Stimulated activated effector memory CD8-positive, alpha-beta T cell treated with anti-CD3 and anti-CD28 coated beads, Interleukin-12 subunit alpha, Interleukin-12 subunit beta, amount 100 ng/mL, for 72 hours (primary cell): ENCODE results near the gene PALLD.
"Not testable (repeated sequence)": the region's sequence is repeated elsewhere in the genome, so short reads cannot be mapped to it uniquely, and the experiment has no call there.

ENCODE experiments used
- ATAC-seq: fragments of 150-1000 bp; cut with Tn5 transposase; 2 replicates; pipeline ENCODE4 v1.10.0; 2021
- DNase-seq, 2 donors: peaks; one replicate each; pipeline ENCODE4 v3.0.0; 2021 to 2022; ENCODE audit warnings: low spot score in 2 of 2
- H3K27ac Mint-ChIP-seq: one replicate; pipeline ENCODE4 v1.8.0; 2022; ENCODE audit warnings: mild to moderate bottlenecking, mixed read lengths
- H3K36me3 Mint-ChIP-seq: one replicate; pipeline ENCODE4 v1.8.0; 2022; ENCODE audit warnings: mild to moderate bottlenecking, mixed read lengths
- H3K4me1 Mint-ChIP-seq: one replicate; pipeline ENCODE4 v1.8.0; 2022; ENCODE audit warnings: mixed read lengths
- H3K4me3 Mint-ChIP-seq: one replicate; pipeline ENCODE4 v1.8.0; 2022; ENCODE audit warnings: mild to moderate bottlenecking, mixed read lengths
- H3K9me3 Mint-ChIP-seq: one replicate; pipeline ENCODE4 v1.8.0; 2022; ENCODE audit warnings: mixed read lengths

Gene PALLD

DNA sequence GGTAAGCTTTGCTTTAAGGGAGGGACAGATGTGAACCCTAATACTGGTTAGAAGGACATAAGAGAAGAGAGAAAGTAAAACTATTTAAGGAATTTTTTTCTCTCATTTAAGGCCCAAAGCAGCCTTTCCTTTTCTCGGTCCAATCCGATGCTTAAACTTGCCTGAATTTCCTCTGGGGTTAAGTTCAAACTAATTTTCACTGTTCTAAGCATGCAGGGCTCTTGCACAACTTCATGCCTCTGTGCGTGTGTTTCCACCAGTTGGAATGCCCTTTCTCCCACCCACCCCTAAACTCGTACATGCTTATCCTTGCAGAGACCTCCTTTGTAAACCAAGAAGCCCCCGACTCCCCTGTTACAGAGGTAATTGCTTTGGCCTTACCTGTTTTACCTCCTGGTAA, 308.5 kb downstream of the PALLD start:
- Mint-ChIP-seq H3K36me3 (no peaks in the 10 kb centered on the region), H3K9me3 (no peaks in the 10 kb centered on the region), H3K4me3 (no peak overlapping the region), H3K27ac (no peak overlapping the region), H3K4me1 (no peaks in the 10 kb centered on the region)
- no peak for ATAC-seq
- DNase-seq, result no peak

- H3K4me3 Mint-ChIP-seq, H3K27ac Mint-ChIP-seq, H3K9me3 Mint-ChIP-seq, H3K36me3 Mint-ChIP-seq, DNase-seq, H3K4me1 Mint-ChIP-seq, ATAC-seq: not testable (repeated sequence)
Observed at GRCh38 chr4:168806247-168806646, 309.4 kb downstream of the PALLD start.

DNA sequence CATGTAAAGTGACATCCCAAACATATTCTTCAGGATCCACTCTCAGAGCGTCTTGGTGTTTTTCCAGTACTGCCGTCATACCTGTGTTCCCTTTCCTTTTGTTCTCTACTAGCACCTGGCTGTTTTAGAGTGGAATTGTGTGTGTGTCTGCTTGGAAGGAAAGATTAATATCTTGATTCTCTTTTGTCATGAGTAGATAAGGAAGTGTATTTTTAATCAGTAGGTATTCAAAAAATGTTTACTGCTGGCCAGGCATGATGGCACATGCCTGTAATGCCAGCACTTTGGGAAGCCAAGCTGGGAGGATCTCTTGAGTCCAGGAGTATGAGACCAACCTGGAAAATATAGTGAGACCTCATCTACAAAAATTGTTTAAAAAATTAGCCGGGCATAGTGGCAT, 314.4 kb downstream of the PALLD start:
- H3K36me3 Mint-ChIP-seq, result no peaks in the 10 kb centered on the region
- no peak overlapping the region for H3K4me3 Mint-ChIP-seq
- no peaks in the 10 kb centered on the region for H3K9me3 Mint-ChIP-seq
- ATAC-seq (no peak), DNase-seq (no peak)
- H3K4me1 Mint-ChIP-seq, result no peaks in the 10 kb centered on the region
- H3K27ac Mint-ChIP-seq, result no peak overlapping the region

DNA sequence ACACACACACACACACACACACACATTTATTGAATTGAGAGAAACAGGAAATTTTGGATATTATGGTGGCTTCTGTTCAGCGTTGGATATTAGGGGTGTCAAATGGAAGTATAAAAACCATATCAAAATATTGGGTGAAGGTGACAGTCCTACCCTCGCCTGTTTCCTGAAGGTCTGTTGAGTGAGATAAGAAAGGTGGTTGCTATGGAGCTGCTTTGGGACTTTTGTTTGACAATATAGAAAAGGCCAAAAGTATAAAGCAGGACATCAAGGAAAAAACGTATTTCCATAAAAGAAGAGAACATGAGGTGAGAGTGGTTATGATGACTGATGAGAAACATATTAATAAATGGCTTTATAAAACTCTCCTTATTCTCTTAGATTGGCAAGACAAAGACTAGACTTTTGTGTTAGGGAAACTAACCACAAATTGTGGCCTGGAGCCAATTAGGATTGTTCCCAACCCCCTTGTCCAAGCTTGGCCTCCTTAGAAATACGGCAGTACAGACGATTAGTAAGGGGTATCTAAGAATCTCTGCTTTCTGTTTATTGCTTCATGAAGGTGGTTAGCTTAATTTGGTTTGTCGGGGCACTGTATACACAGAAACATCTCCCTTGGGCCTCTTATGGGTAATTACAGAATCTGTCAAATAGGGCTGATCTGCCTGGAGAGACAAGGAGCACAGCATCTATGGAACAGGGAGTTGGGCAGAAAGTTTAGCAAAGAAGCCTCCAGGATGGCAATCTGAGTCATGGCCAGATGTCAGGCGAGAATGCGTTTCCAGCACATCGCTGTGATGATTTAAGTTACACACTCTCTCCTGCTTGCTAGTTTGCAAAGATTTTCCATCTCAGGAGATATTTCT, 315.2 kb downstream of the PALLD start:
- Mint-ChIP-seq H3K4me1 (no peaks in the 10 kb centered on the region), H3K9me3 (no peaks in the 10 kb centered on the region), H3K27ac (no peak overlapping the region), H3K4me3 (no peak overlapping the region), H3K36me3 (no peaks in the 10 kb centered on the region)
- no peak for DNase-seq
- ATAC-seq, result no peak

- Mint-ChIP-seq H3K4me1 (no peaks in the 10 kb centered on the region), H3K36me3 (no peaks in the 10 kb centered on the region), H3K27ac (no peak overlapping the region), H3K4me3 (no peak overlapping the region), H3K9me3 (no peaks in the 10 kb centered on the region)
- no peak for DNase-seq
- no peak for ATAC-seq
Observed at GRCh38 chr4:168812806-168813205, 316.0 kb downstream of the PALLD start.

- ATAC-seq, result no peak
- Mint-ChIP-seq H3K4me3 (no peak overlapping the region), H3K36me3 (no peaks in the 10 kb centered on the region), H3K9me3 (no peaks in the 10 kb centered on the region), H3K27ac (no peak overlapping the region), H3K4me1 (no peaks in the 10 kb centered on the region)
- DNase-seq, result no peak
Observed at GRCh38 chr4:168813890-168814289, 317.0 kb downstream of the PALLD start.

DNA sequence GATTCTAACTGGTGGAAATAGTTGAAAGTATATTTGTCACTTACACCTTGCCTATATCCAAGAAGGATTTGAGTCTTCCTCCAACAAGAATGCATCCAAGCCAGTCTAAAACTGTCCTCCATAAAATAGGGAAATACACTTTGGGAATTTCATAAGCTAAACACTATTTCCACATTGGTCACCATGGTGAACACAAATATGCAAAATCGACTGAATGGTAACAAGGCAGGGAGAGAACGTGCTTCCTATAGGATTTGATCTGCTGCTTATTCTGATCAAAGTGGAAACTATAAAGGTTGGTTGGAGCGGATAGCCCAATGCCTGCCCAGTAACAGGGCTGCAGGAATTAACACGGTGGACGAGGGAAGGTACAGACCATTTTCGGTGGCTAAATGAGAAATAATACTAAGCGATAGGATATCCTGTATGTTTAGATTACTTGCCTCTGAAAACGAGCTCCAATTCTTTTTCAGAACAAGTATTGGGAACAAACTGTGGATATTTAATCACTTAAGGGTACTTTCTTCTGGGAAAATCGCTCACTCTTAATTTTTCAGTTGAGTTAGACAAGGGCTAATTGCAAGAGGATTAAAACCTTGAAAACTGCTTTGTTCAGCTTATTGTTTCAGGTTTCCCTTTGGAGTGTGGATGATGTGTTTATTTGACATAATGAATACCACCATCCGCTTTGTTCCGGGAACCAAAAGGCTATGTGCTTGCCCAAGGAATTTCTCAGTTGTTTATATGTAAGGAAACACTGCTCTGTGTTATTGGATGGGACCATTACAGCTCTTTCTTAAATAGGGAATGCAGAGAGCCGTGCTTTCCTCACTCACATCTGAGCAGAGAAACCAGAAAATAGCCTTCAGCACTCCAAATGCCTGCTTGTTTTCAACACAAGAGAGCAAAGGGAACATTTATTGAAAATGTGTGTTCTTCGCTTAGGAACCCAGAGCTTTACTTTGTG, 318.8 kb downstream of the PALLD start:
- Mint-ChIP-seq H3K9me3 (no peaks in the 10 kb centered on the region), H3K36me3 (no peaks in the 10 kb centered on the region), H3K27ac (no peak overlapping the region), H3K4me3 (no peak overlapping the region), H3K4me1 (no peaks in the 10 kb centered on the region)
- no peak for DNase-seq
- no peak for ATAC-seq

DNA sequence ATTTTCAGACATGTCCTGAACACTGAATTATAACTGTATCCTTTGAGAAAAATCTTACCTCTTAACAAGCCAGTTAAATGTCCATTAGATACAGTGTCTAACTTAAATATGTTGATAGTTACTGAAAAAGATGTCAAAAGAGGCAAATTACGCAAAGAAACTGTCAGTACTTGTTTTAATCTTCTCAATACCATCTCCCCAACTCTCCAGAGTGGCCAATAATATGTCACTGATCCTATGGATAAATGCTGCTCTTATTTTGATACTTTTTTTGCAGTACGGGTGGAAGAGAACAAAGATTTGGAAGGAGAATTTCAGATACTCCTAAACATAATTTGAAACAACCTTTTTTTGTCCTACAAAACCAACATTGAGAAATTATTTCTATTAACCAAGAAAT, 320.5 kb downstream of the PALLD start:
- Mint-ChIP-seq H3K4me1 (no peaks in the 10 kb centered on the region), H3K36me3 (no peaks in the 10 kb centered on the region), H3K9me3 (no peaks in the 10 kb centered on the region), H3K27ac (no peak overlapping the region), H3K4me3 (no peak overlapping the region)
- ATAC-seq, result no peak
- no peak for DNase-seq

GRCh38 chr4:168822481-168822880, 325.6 kb downstream of the PALLD start:
- ATAC-seq, result no peak
- H3K4me3 Mint-ChIP-seq, result no peak overlapping the region
- no peaks in the 10 kb centered on the region for H3K36me3 Mint-ChIP-seq
- H3K4me1 Mint-ChIP-seq, result no peaks in the 10 kb centered on the region
- no peaks in the 10 kb centered on the region for H3K9me3 Mint-ChIP-seq
- H3K27ac Mint-ChIP-seq, result no peak overlapping the region
- DNase-seq, result no peak

- DNase-seq (no peak), ATAC-seq (no peak)
- Mint-ChIP-seq H3K36me3 (no peaks in the 10 kb centered on the region), H3K4me3 (no peak overlapping the region), H3K27ac (no peak overlapping the region), H3K9me3 (no peaks in the 10 kb centered on the region), H3K4me1 (peaks cover 4% of the 10 kb centered on the region)
Observed at GRCh38 chr4:168825975-168826374, 329.1 kb downstream of the PALLD start.

DNA sequence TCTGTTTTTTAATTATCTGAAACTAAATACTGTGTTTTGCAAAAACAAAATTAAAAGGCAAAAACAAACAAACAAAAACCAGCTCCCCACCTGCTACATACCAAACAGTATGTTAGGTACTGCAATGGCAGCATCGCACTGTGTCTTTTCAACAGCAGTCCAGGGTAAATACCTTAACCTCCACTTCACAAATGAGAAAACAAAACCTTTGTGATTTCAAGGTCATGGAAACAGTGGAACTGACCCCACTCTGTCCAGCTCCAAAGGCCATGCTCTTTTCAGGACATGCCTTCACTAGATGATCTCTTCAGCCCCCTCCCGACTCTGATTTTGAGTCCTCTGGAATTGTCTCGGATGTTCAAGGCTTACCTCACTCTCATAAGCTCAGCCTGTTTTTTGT, 329.8 kb downstream of the PALLD start:
- peaks cover 10% of the 10 kb centered on the region for H3K4me1 Mint-ChIP-seq

GRCh38 chr4:168830777-168831512, 334.1 kb downstream of the PALLD start:
- no peaks in the 10 kb centered on the region for H3K36me3 Mint-ChIP-seq
- peak overlapping the region; percentile 77 for H3K4me3 Mint-ChIP-seq
- no peaks in the 10 kb centered on the region for H3K9me3 Mint-ChIP-seq
- peaks cover 18% of the 10 kb centered on the region for H3K4me1 Mint-ChIP-seq
- ATAC-seq, result no peak
- H3K27ac Mint-ChIP-seq, result no peak overlapping the region
- DNase-seq, result no peak

More for the DNA sequence above, 329.8 kb downstream of the PALLD start:
- H3K9me3 Mint-ChIP-seq, result no peaks in the 10 kb centered on the region
- H3K27ac Mint-ChIP-seq, result no peak overlapping the region
- ATAC-seq, result no peak
- no peak for DNase-seq
- no peaks in the 10 kb centered on the region for H3K36me3 Mint-ChIP-seq
- no peak overlapping the region for H3K4me3 Mint-ChIP-seq

- no peak for DNase-seq
- H3K9me3 Mint-ChIP-seq, result no peaks in the 10 kb centered on the region
- no peak overlapping the region for H3K27ac Mint-ChIP-seq
- H3K4me3 Mint-ChIP-seq, result peak overlapping the region; percentile 77
- H3K4me1 Mint-ChIP-seq, result peaks cover 18% of the 10 kb centered on the region
- ATAC-seq, result peak; percentile 12
- no peaks in the 10 kb centered on the region for H3K36me3 Mint-ChIP-seq
Observed at GRCh38 chr4:168831585-168831918, 334.7 kb downstream of the PALLD start.

DNA sequence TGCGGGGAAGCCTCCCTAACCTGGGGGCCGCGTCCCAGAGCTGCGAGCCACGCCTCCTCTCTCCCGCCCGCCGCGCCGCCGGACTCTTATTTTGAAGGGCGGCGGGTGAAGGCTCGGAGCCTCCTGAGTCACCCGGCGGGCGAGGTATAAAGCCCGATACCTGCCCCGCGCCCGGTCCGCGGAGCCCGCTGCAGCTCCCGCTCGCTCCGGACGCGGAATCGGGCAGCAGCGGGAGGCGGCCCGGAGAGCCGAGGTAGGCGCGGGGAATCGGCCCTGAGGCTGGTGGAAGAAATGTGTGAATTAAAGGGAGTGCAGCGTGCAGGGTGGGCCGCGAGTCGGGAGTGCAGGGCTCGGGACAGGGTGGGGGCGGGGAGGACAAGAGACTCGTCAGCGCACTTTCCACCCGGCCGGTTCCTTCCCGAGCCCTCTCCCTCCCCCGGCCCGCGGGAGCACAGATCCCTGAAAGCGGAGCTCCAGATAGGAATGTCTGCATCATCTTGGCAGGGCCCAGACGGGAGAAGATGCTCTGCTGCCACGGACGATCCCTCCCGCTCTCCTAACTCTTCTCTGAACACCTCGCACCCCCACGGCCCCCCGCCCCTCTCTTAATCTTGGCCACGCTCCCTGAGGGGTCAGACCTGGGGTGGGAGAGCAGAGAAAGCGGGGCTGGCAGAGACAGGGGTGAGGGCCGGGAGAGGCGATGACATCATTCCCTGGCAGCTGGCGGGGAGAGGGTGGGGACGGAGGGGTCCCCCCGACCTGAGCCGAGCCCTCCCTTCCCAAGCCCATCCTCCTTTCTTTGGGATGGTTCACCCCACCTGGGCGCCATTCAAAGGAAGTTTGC, 335.3 kb downstream of the PALLD start:
- Mint-ChIP-seq H3K36me3 (no peaks in the 10 kb centered on the region), H3K27ac (no peak overlapping the region), H3K4me3 (peak overlapping the region; percentile 77), H3K9me3 (no peaks in the 10 kb centered on the region), H3K4me1 (peaks cover 18% of the 10 kb centered on the region)
- DNase-seq (peak; percentile 56 to 74), ATAC-seq (peak; percentile 92)
